Smooth muscle cell (in vitro differentiated cells): ENCODE results near the gene PEAK1. TPM values are rescaled to one million over a fixed set of nuclear protein-coding genes. Genes with fewer than 3 reads are reported as not detected.

ENCODE experiments used
- DNase-seq: peaks from one replicate; lab custom pipeline; 2025; ENCODE audit not compliant: unreplicated experiment; lab: John Stamatoyannopoulos, UW
- H2AFZ ChIP-seq: fragments of 200-600 bp; sonication (generic); 2 replicates; pipeline ENCODE4 v1.6.0; 2016; ENCODE audit warnings: antibody characterized with exemption, low read depth, mild to moderate bottlenecking
- H3F3A ChIP-seq: fragments of 200-600 bp; sonication (generic); 2 replicates; pipeline ENCODE4 v1.6.0; 2017; ENCODE audit warnings: antibody characterized with exemption, low read depth
- H3K27ac ChIP-seq: fragments of 200-600 bp; sonication (generic); 2 replicates; pipeline ENCODE4 v1.5.1; 2016; ENCODE audit warnings: low read depth, mild to moderate bottlenecking
- H3K27me3 ChIP-seq: fragments of 200-600 bp; sonication (generic); 2 replicates; pipeline ENCODE4 v1.6.1; 2016; ENCODE audit warnings: low read depth, mild to moderate bottlenecking
- H3K36me3 ChIP-seq: fragments of 200-600 bp; sonication (generic); 2 replicates; pipeline ENCODE4 v1.5.1; 2016; ENCODE audit warnings: low read depth
- H3K4me1 ChIP-seq: fragments of 200-600 bp; sonication (generic); 2 replicates; pipeline ENCODE4 v1.5.1; 2016; ENCODE audit warnings: low read depth
- H3K4me2 ChIP-seq: fragments of 200-600 bp; sonication (generic); 2 replicates; pipeline ENCODE4 v1.6.0; 2016; ENCODE audit warnings: mild to moderate bottlenecking
- H3K4me3 ChIP-seq: fragments of 200-600 bp; sonication (generic); 2 replicates; pipeline ENCODE4 v1.5.1; 2016; ENCODE audit warnings: mild to moderate bottlenecking
- H3K79me2 ChIP-seq: fragments of 200-600 bp; sonication (generic); 2 replicates; pipeline ENCODE4 v1.6.0; 2016; ENCODE audit warnings: low read depth, mild to moderate bottlenecking
- H3K9ac ChIP-seq: fragments of 200-600 bp; sonication (generic); 2 replicates; pipeline ENCODE4 v1.6.0; 2016; ENCODE audit warnings: low read depth
- H3K9me3 ChIP-seq: fragments of 200-600 bp; sonication (generic); replicated peaks from 2 replicates; pipeline ENCODE4 v1.5.1; 2016; ENCODE audit warnings: low read depth
- H4K20me1 ChIP-seq: fragments of 200-600 bp; sonication (generic); 2 replicates; pipeline ENCODE4 v1.6.0; 2016; ENCODE audit warnings: low read depth
- CTCF ChIP-seq: fragments of 200-600 bp; sonication (generic); IDR thresholded peaks from 2 replicates; pipeline ENCODE4 v1.5.1; 2017; ENCODE audit warnings: borderline replicate concordance, mild to moderate bottlenecking, antibody characterized with exemption; ENCODE audit not compliant: insufficient read depth, poor library complexity, severe bottlenecking
- WGBS: methylation state at CpG from one replicate; pipeline ENCODE4 v1.1.7; 2016; ENCODE audit warnings: low lambda C conversion rate; 5-methylcytosine and 5-hydroxymethylcytosine counted together
- polyA plus RNA-seq: library from polyadenylated mRNA; unstranded; fragments of >200 nt; fragmentation: Nextera tagmentation; extraction: Ambion mirVana; gene quantifications from 2 replicates; pipeline ENCODE4 v1.2.1, GENCODE V29; 2016
- total RNA-seq: library from RNA; depleted of rRNA; stranded (reverse); fragments of >200 nt; gene quantifications from 2 replicates; pipeline ENCODE4 v1.2.3, GENCODE V29; 2014

The PEAK1 gene
- total RNA-seq, result 19.5 and 21.9 TPM in 2 replicates
- polyA plus RNA-seq, result 5.6 and 6.2 TPM in 2 replicates

GRCh38 chr15:77419836-77420609 is at the start of gene PEAK1:
TSS of gene PEAK1 (minus strand) at chr15:77420104. CDS start at chr15:77181926, 238,178 bp downstream.
- H3K27ac ChIP-seq, result peak within 1 kb of the TSS; percentile 93
- H3K4me2 ChIP-seq, result peak within 1 kb of the TSS; percentile 91
- H3K27me3 ChIP-seq, result no peaks in the 10 kb centered on the region
- H3K36me3 ChIP-seq, result no peaks in the 10 kb centered on the region
- H4K20me1 ChIP-seq, result peaks cover 56% of the 10 kb centered on the region
- peak within 1 kb of the TSS; percentile 88 for H3K4me3 ChIP-seq
- H2AFZ ChIP-seq, result peak within 1 kb of the TSS; percentile 95
- H3K9me3 ChIP-seq, result no peaks in the 10 kb centered on the region
- peaks cover 39% of the 10 kb centered on the region for H3K4me1 ChIP-seq
- peak; percentile 92 for DNase-seq
- no peaks in the 10 kb centered on the region for H3F3A ChIP-seq
- peak within 1 kb of the TSS; percentile 94 for H3K9ac ChIP-seq
- H3K79me2 ChIP-seq, result peaks cover 86% of the 10 kb centered on the region
- TF ChIP-seq CTCF, result no peak
- WGBS, result under 1% methylated on average over 44 of the region's 92 CpGs

GRCh38 chr15:77468896-77469295 is 49.0 kb upstream of the PEAK1 start:
- 95% methylated on average over 3 of the region's 3 CpGs for WGBS
- H2AFZ ChIP-seq, result no peak overlapping the region
- H3K27ac ChIP-seq, result no peak overlapping the region
- no peaks in the 10 kb centered on the region for H3K79me2 ChIP-seq
- H4K20me1 ChIP-seq, result no peaks in the 10 kb centered on the region
- no peaks in the 10 kb centered on the region for H3F3A ChIP-seq
- TF ChIP-seq CTCF, result no peak
- DNase-seq, result no peak
- H3K9me3 ChIP-seq, result no peaks in the 10 kb centered on the region
- H3K4me3 ChIP-seq, result no peak overlapping the region
- H3K4me1 ChIP-seq, result no peaks in the 10 kb centered on the region
- H3K9ac ChIP-seq, result no peak overlapping the region
- H3K4me2 ChIP-seq, result no peak overlapping the region
- no peaks in the 10 kb centered on the region for H3K27me3 ChIP-seq
- H3K36me3 ChIP-seq, result peaks cover 15% of the 10 kb centered on the region

GRCh38 chr15:77466521-77466920 is 46.6 kb upstream of the PEAK1 start:
- DNase-seq, result no peak
- Histone ChIP-seq H3K9ac (no peak overlapping the region), H3K9me3 (no peaks in the 10 kb centered on the region), H3K4me3 (no peak overlapping the region), H3K4me2 (no peak overlapping the region), H3F3A (no peaks in the 10 kb centered on the region), H3K4me1 (no peaks in the 10 kb centered on the region), H4K20me1 (no peaks in the 10 kb centered on the region), H3K36me3 (peaks cover 15% of the 10 kb centered on the region), H3K79me2 (no peaks in the 10 kb centered on the region), H3K27ac (no peak overlapping the region), H2AFZ (no peak overlapping the region), H3K27me3 (no peaks in the 10 kb centered on the region)
- WGBS, result 100% methylated on average over 1 of the region's 1 CpG
- TF ChIP-seq CTCF, result no peak
